Neural cell (in vitro differentiated cells): ENCODE data around the gene ANKFN1.

ENCODE experiments used
- EP300 ChIP-seq: fragments of 450-650 bp; conservative IDR thresholded peaks from 2 replicates; pipeline ENCODE4 v1.6.1; 2014; ENCODE audit warnings: antibody characterized with exemption, mild to moderate bottlenecking, moderate library complexity; ENCODE audit not compliant: poor library complexity, severe bottlenecking
- RAD21 ChIP-seq: fragments of 450-650 bp; conservative IDR thresholded peaks from 2 replicates; pipeline ENCODE4 v1.6.1; 2014; ENCODE audit warnings: antibody characterized with exemption, mild to moderate bottlenecking, moderate library complexity
- TF ChIP-seq, protein P1 (sequence below): IDR thresholded peaks from 2 replicates; pipeline ENCODE4 v1.6.1; 2012; ENCODE audit warnings: borderline replicate concordance
- TF ChIP-seq, protein P2 (sequence below): fragments of 450-650 bp; IDR thresholded peaks from 2 replicates; pipeline ENCODE4 v1.5.1; 2014; ENCODE audit warnings: antibody characterized with exemption, mild to moderate bottlenecking, moderate library complexity; ENCODE audit not compliant: poor library complexity, severe bottlenecking

DNA sequence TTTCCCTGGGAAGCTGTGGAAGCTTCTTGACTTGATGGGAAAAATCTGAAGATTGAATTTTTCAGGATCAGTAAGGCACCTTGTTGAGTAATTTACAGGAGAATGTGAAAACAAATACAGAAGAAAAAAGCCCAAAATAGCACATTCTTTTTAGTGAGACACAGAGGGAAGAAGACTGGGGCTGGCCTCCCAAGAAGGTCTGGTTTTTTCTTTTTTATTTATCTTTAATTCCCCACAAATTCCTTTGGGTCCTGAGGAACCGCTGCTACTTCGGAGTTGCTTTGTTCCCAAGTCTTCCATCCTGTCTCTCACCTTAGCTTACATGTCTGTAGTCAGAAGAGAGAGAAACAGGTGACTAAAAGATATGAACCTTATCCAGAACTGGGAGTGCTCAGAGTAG, 273.6 kb downstream of the ANKFN1 start:
- TF ChIP-seq, protein P1, sequence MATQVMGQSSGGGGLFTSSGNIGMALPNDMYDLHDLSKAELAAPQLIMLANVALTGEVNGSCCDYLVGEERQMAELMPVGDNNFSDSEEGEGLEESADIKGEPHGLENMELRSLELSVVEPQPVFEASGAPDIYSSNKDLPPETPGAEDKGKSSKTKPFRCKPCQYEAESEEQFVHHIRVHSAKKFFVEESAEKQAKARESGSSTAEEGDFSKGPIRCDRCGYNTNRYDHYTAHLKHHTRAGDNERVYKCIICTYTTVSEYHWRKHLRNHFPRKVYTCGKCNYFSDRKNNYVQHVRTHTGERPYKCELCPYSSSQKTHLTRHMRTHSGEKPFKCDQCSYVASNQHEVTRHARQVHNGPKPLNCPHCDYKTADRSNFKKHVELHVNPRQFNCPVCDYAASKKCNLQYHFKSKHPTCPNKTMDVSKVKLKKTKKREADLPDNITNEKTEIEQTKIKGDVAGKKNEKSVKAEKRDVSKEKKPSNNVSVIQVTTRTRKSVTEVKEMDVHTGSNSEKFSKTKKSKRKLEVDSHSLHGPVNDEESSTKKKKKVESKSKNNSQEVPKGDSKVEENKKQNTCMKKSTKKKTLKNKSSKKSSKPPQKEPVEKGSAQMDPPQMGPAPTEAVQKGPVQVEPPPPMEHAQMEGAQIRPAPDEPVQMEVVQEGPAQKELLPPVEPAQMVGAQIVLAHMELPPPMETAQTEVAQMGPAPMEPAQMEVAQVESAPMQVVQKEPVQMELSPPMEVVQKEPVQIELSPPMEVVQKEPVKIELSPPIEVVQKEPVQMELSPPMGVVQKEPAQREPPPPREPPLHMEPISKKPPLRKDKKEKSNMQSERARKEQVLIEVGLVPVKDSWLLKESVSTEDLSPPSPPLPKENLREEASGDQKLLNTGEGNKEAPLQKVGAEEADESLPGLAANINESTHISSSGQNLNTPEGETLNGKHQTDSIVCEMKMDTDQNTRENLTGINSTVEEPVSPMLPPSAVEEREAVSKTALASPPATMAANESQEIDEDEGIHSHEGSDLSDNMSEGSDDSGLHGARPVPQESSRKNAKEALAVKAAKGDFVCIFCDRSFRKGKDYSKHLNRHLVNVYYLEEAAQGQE = no peak
- TF ChIP-seq EP300 (no peak), RAD21 (no peak)
- TF ChIP-seq, protein P2, sequence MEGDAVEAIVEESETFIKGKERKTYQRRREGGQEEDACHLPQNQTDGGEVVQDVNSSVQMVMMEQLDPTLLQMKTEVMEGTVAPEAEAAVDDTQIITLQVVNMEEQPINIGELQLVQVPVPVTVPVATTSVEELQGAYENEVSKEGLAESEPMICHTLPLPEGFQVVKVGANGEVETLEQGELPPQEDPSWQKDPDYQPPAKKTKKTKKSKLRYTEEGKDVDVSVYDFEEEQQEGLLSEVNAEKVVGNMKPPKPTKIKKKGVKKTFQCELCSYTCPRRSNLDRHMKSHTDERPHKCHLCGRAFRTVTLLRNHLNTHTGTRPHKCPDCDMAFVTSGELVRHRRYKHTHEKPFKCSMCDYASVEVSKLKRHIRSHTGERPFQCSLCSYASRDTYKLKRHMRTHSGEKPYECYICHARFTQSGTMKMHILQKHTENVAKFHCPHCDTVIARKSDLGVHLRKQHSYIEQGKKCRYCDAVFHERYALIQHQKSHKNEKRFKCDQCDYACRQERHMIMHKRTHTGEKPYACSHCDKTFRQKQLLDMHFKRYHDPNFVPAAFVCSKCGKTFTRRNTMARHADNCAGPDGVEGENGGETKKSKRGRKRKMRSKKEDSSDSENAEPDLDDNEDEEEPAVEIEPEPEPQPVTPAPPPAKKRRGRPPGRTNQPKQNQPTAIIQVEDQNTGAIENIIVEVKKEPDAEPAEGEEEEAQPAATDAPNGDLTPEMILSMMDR = no peak
